ENCODE results near the gene EPAS1. TPM values are rescaled to one million over a fixed set of nuclear protein-coding genes. Genes with fewer than 3 reads are reported as not detected.

EPAS1 gene
- polyA plus RNA-seq, 1 of the 3 experiments (the other 2 are of a cell fraction), result 69.2 TPM

GRCh38 chr2:46328291-46328690, 31.1 kb downstream of the EPAS1 start (continued):
- TF ChIP-seq, protein P1, sequence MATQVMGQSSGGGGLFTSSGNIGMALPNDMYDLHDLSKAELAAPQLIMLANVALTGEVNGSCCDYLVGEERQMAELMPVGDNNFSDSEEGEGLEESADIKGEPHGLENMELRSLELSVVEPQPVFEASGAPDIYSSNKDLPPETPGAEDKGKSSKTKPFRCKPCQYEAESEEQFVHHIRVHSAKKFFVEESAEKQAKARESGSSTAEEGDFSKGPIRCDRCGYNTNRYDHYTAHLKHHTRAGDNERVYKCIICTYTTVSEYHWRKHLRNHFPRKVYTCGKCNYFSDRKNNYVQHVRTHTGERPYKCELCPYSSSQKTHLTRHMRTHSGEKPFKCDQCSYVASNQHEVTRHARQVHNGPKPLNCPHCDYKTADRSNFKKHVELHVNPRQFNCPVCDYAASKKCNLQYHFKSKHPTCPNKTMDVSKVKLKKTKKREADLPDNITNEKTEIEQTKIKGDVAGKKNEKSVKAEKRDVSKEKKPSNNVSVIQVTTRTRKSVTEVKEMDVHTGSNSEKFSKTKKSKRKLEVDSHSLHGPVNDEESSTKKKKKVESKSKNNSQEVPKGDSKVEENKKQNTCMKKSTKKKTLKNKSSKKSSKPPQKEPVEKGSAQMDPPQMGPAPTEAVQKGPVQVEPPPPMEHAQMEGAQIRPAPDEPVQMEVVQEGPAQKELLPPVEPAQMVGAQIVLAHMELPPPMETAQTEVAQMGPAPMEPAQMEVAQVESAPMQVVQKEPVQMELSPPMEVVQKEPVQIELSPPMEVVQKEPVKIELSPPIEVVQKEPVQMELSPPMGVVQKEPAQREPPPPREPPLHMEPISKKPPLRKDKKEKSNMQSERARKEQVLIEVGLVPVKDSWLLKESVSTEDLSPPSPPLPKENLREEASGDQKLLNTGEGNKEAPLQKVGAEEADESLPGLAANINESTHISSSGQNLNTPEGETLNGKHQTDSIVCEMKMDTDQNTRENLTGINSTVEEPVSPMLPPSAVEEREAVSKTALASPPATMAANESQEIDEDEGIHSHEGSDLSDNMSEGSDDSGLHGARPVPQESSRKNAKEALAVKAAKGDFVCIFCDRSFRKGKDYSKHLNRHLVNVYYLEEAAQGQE (IDR thresholded peaks at IDR 0.05; ENCODE audit: low read depth, low read length), result no peak
- TF ChIP-seq GABPA (IDR thresholded peaks at IDR 0.05; ENCODE audit: low read depth), result no peak
- TF ChIP-seq, protein P2, sequence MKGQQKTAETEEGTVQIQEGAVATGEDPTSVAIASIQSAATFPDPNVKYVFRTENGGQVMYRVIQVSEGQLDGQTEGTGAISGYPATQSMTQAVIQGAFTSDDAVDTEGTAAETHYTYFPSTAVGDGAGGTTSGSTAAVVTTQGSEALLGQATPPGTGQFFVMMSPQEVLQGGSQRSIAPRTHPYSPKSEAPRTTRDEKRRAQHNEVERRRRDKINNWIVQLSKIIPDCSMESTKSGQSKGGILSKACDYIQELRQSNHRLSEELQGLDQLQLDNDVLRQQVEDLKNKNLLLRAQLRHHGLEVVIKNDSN (IDR thresholded peaks at IDR 0.05; ENCODE audit: borderline replicate concordance, low read depth), result no peak
- TF ChIP-seq FOSL2 (IDR thresholded peaks at IDR 0.05; ENCODE audit: borderline replicate concordance, low read depth), result no peak
- no peak for TF ChIP-seq NRF1 (IDR thresholded peaks at IDR 0.05; ENCODE audit: low read depth, low read length)
- no peak for TF ChIP-seq MXI1 (IDR thresholded peaks at IDR 0.05; ENCODE audit: low read depth, low read length)
- TF ChIP-seq RCOR1 (IDR thresholded peaks at IDR 0.05; ENCODE audit: low read length), result no peak
- TF ChIP-seq, protein P3, sequence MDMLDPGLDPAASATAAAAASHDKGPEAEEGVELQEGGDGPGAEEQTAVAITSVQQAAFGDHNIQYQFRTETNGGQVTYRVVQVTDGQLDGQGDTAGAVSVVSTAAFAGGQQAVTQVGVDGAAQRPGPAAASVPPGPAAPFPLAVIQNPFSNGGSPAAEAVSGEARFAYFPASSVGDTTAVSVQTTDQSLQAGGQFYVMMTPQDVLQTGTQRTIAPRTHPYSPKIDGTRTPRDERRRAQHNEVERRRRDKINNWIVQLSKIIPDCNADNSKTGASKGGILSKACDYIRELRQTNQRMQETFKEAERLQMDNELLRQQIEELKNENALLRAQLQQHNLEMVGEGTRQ (IDR thresholded peaks at IDR 0.05; ENCODE audit: borderline replicate concordance, low read depth, low read length), result no peak
- TF ChIP-seq EZH2phosphoT487 (IDR thresholded peaks at IDR 0.05; ENCODE audit: borderline replicate concordance, low read depth), result no peak

- Histone ChIP-seq H4K20me1 (ENCODE audit: insufficient read depth) (no peaks in the 10 kb centered on the region), H3K4me2 (peak overlapping the region; percentile 79; the same call in 1 of the 2 replicates), H3K9ac (no peak overlapping the region), H3K4me3 (ENCODE audit: low read depth in 2 of 2, low read length in 1 of 2) (no peak overlapping the region), H3K27ac (ENCODE audit: low read depth in 2 of 2, low read length in 1 of 2) (peak overlapping the region; percentile 100), H2AFZ (ENCODE audit: low read depth) (no peak overlapping the region), H3K27me3 (ENCODE audit: insufficient read depth) (no peaks in the 10 kb centered on the region), H3K9me3 (no peaks in the 10 kb centered on the region), H3K4me1 (ENCODE audit: control insufficient read depth in 1 of 2, insufficient read depth in 2 of 2, low read depth in 1 of 2, low read length in 1 of 2) (peaks cover 60 to 92% of the 10 kb centered on the region in 2 experiments), H3K36me3 (replicated peaks in 1 of 2; ENCODE audit: control insufficient read depth in 1 of 2, insufficient read depth in 2 of 2, low read length in 1 of 2) (peaks cover 0 to 2% of the 10 kb centered on the region in 2 experiments), H3F3A (replicated peaks; ENCODE audit: insufficient read depth) (peaks cover 45% of the 10 kb centered on the region), H3K9me2 (no peaks in the 10 kb centered on the region), H3K79me2 (ENCODE audit: insufficient read depth) (peaks cover 91% of the 10 kb centered on the region)
- DNase-seq, result no peak
- TF ChIP-seq GABPA (IDR thresholded peaks at IDR 0.05; ENCODE audit: low read depth) (no peak), NRF1 (IDR thresholded peaks at IDR 0.05; ENCODE audit: low read depth, low read length) (no peak), CTCF (IDR thresholded peaks at IDR 0.05) (no peak)
- TF ChIP-seq, protein P1 (IDR thresholded peaks at IDR 0.05; ENCODE audit: low read depth, low read length), result no peak
- TF ChIP-seq, protein P4, sequence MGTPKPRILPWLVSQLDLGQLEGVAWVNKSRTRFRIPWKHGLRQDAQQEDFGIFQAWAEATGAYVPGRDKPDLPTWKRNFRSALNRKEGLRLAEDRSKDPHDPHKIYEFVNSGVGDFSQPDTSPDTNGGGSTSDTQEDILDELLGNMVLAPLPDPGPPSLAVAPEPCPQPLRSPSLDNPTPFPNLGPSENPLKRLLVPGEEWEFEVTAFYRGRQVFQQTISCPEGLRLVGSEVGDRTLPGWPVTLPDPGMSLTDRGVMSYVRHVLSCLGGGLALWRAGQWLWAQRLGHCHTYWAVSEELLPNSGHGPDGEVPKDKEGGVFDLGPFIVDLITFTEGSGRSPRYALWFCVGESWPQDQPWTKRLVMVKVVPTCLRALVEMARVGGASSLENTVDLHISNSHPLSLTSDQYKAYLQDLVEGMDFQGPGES (IDR thresholded peaks at IDR 0.05; ENCODE audit: low read depth, low read length), result no peak
- ChIA-PET POLR2A (interaction anchor here (1.4 to 4.3 kb wide), 4 partner anchors 8 to 93 kb away, joined by 3 to 29 read pairs (median 9); partner anchors contain the start of gene EPAS1), CTCF (interaction anchor here (1.0 to 6.8 kb wide), 7 partner anchors 10 to 37 kb away, joined by 3 to 56 read pairs (median 10); partner anchors contain the start of gene EPAS1)
- 100% methylated on average over 1 of the region's 1 CpG for WGBS (ENCODE audit: low lambda C conversion rate)
Measured at GRCh38 chr2:46328829-46329228, 31.6 kb downstream of the EPAS1 start.
